ENCODE data around the gene TPST1. TPM values are rescaled to one million over a fixed set of nuclear protein-coding genes. Genes with fewer than 3 reads are reported as not detected.

TPST1 gene
- total and polyA plus RNA-seq, 12 donors = 2.0 to 7.3 (median 4.7) TPM

- peak in 1 of 2 donors; percentile 16 for DNase-seq
- intact Hi-C loops (cut with DNase I) = no loop called here
- WGBS, 2 donors = 74 to 81% methylated on average over 2 of the region's 2 CpGs
These were observed 62.1 kb downstream of the TPST1 start for GRCh38 chr7:66267249-66267648.

GRCh38 chr7:66269978-66270377 is 64.8 kb downstream of the TPST1 start:
- Histone ChIP-seq H3K4me1 (peaks cover 0 to 14% (median 0%) of the 10 kb centered on the region in 9 donors), H3K4me3 (no peak overlapping the region), H3K27me3 (no peaks in the 10 kb centered on the region), H3K9me3 (peaks cover 0 to 23% (median 12%) of the 10 kb centered on the region in 11 donors), H3K27ac (no peak overlapping the region), H3K36me3 (peaks cover 0 to 7% (median 0%) of the 10 kb centered on the region in 9 donors)
- 96 to 100% methylated on average over 1 of the region's 1 CpG for WGBS, 2 donors
- intact Hi-C loops (cut with DNase I) = loop anchor here in 1 of 10 donors (5.0 kb wide), 1 partner anchor 307 kb away; no protein-coding TSS in a partner anchor
- no peak for TF ChIP-seq CTCF (IDR thresholded peaks at IDR 0.05)
- ATAC-seq (no peak), DNase-seq (no peak)

More at GRCh38 chr7:66267249-66267648, 62.1 kb downstream of the TPST1 start:
- peak overlapping the region in 1 of 10 donors; percentile 40 for H3K27ac ChIP-seq
- peaks cover 0 to 33% (median 16%) of the 10 kb centered on the region in 11 donors for H3K9me3 ChIP-seq
- TF ChIP-seq CTCF (IDR thresholded peaks at IDR 0.05) = no peak
- H3K4me3 ChIP-seq = no peak overlapping the region
- peak in 5 of 8 donors; percentile 33 to 84 (median 41) for ATAC-seq
- H3K36me3 ChIP-seq = peaks cover 0 to 7% (median 0%) of the 10 kb centered on the region in 9 donors
- no peaks in the 10 kb centered on the region for H3K27me3 ChIP-seq
- H3K4me1 ChIP-seq = peaks cover 0 to 14% (median 0%) of the 10 kb centered on the region in 9 donors

GRCh38 chr7:66272321-66272720 is 67.2 kb downstream of the TPST1 start:
- no peak for TF ChIP-seq CTCF (IDR thresholded peaks at IDR 0.05)
- ATAC-seq = no peak
- no peaks in the 10 kb centered on the region for H3K27me3 ChIP-seq
- no peak overlapping the region for H3K4me3 ChIP-seq
- intact Hi-C loops (cut with DNase I) = loop anchor here in 1 of 10 donors (5.0 kb wide), 1 partner anchor 305 kb away; no protein-coding TSS in a partner anchor
- H3K27ac ChIP-seq = no peak overlapping the region
- H3K36me3 ChIP-seq = peaks cover 0 to 5% (median 0%) of the 10 kb centered on the region in 9 donors
- WGBS, 2 donors = 96 to 98% methylated on average over 3 of the region's 3 CpGs
- no peak for DNase-seq
- H3K4me1 ChIP-seq = peaks cover 0 to 4% (median 0%) of the 10 kb centered on the region in 9 donors
- peaks cover 0 to 6% (median 0%) of the 10 kb centered on the region in 11 donors for H3K9me3 ChIP-seq

- H3K27me3 ChIP-seq = no peaks in the 10 kb centered on the region
- intact Hi-C loops (cut with DNase I) = no loop called here
- 96 to 98% methylated on average over 3 of the region's 3 CpGs for WGBS, 2 donors
- DNase-seq (no peak), ATAC-seq (no peak)
- H3K9me3 ChIP-seq = peaks cover 0 to 6% (median 0%) of the 10 kb centered on the region in 11 donors
- no peak overlapping the region for H3K4me3 ChIP-seq
- TF ChIP-seq CTCF (IDR thresholded peaks at IDR 0.05) = no peak
- H3K36me3 ChIP-seq = peaks cover 0 to 5% (median 0%) of the 10 kb centered on the region in 9 donors
- peaks cover 0 to 10% (median 5%) of the 10 kb centered on the region in 9 donors for H3K4me1 ChIP-seq
- H3K27ac ChIP-seq = no peak overlapping the region
These were observed 71.2 kb downstream of the TPST1 start for GRCh38 chr7:66276363-66276762.
